ENCODE results near the gene LRRC8A.

The LRRC8A gene

GRCh38 chr9:128912270-128912853, 30.4 kb downstream of the LRRC8A start:
- TF ChIP-seq CTCF (conservative IDR thresholded peaks at IDR 0.05) (no peak), ZFX (IDR thresholded peaks at IDR 0.05) (no peak)
- no peak overlapping the region for H3K27ac ChIP-seq

GRCh38 chr9:128913048-128913900, 31.3 kb downstream of the LRRC8A start:
- TF ChIP-seq CTCF (conservative IDR thresholded peaks at IDR 0.05), result no peak
- TF ChIP-seq ZFX (IDR thresholded peaks at IDR 0.05), result no peak
- no peak overlapping the region for H3K27ac ChIP-seq

DNA sequence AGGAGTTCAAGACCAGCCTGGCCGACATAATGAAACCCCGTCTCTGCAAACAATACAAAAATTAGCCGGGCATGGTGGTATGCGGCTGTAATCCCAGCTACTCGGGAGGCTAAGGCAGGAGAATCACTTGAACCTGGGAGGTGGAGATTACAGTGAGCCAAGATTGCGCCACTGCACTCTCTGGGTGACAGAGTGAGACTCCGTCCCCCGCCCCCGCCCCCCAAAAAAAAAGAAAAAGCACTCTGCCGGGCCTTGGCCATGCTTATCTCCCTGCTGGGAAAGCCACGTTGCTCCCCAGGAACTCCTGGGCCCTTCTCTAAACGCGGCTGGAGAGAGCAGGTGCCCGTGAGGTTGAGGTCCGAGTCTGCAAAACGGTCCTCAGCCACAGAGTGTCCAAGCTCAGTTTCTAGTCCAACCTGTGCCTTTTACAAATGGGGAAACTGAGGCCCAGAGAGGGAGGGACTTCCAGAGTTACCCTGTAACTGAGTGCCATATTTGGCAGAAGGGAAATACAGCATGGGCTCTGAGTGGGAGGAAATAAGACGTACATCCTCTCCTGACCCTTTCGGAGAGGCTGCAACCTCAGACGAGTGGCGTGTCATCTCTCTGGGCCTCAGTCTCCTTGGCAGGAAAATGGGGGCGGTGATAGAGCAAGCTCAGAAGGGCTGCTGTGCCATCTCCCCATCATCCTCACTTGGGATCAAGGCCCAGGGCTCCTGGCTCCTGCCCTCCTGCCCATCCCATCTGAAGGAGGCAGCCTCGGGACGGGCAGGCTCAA, 32.3 kb downstream of the LRRC8A start:
- no peak overlapping the region for H3K27ac ChIP-seq
- TF ChIP-seq CTCF (conservative IDR thresholded peaks at IDR 0.05) (no peak), ZFX (IDR thresholded peaks at IDR 0.05) (no peak)

DNA sequence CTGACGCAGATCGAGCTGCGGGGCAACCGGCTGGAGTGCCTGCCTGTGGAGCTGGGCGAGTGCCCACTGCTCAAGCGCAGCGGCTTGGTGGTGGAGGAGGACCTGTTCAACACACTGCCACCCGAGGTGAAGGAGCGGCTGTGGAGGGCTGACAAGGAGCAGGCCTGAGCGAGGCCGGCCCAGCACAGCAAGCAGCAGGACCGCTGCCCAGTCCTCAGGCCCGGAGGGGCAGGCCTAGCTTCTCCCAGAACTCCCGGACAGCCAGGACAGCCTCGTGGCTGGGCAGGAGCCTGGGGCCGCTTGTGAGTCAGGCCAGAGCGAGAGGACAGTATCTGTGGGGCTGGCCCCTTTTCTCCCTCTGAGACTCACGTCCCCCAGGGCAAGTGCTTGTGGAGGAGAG, 34.3 kb downstream of the LRRC8A start:
- peak overlapping the region; percentile 99 for H3K27ac ChIP-seq
- TF ChIP-seq CTCF (conservative IDR thresholded peaks at IDR 0.05) (no peak), ZFX (IDR thresholded peaks at IDR 0.05) (peak; percentile 86; the same call in 1 of the 2 replicates)

- TF ChIP-seq CTCF (conservative IDR thresholded peaks at IDR 0.05), result no peak
- TF ChIP-seq ZFX (IDR thresholded peaks at IDR 0.05), result no peak
- H3K27ac ChIP-seq, result peak overlapping the region; percentile 99
Measured at GRCh38 chr9:128916745-128917144, 34.8 kb downstream of the LRRC8A start.

- TF ChIP-seq ZFX (IDR thresholded peaks at IDR 0.05) (no peak), CTCF (conservative IDR thresholded peaks at IDR 0.05) (no peak)
- H3K27ac ChIP-seq, result peak overlapping the region; percentile 99
Measured at GRCh38 chr9:128917151-128917849, 35.4 kb downstream of the LRRC8A start.

Data from C4-2B (cell line).